Measurements from ENCODE around the gene VAV2. TPM values are rescaled to one million over a fixed set of nuclear protein-coding genes. Genes with fewer than 3 reads are reported as not detected.

The VAV2 gene
- total RNA-seq, 2 donors from 2014 or later, result 7.0 to 7.3 TPM

DNA sequence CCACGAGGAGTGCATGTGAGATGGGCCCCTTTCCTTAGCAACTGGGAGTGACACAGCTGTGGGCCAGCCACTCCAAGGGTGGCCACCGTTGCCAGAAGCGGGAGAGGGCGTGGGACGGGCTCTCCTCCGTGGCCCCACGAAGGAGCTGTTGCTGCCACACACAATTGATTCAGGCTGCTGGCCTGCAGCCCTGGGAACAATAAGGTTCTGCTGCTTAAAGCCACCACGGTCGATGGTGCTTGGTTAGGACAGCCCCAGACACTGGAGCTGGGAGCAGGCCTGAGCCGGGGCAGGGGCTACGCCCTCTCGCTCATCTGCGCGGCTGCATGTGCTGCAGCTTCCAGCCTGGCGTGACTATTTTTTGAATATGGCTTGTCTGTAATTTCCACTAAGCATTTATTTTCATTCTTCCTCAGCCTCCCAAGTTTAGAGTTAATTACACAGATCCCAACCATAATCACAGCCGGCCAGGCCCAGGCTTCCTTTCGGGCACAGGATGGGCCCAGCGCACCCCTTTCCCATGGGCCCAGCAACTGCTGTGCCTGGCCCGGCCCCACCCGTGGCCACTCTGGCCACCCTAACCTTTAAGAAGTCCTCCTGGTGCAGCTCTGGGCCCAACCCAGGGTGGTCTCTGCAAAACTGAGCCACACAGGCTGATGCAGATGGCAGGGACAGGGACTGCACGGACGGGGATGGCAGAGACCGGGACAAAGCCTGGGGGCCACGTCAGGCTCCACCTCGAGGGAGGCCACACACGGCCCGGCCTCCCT, 49.7 kb downstream of the VAV2 start:
- Mint-ChIP-seq H3K27me3 (no peaks in the 10 kb centered on the region), H3K36me3 (ENCODE audit: low read depth) (no peaks in the 10 kb centered on the region), H3K4me3 (no peak overlapping the region), H3K9me3 (no peaks in the 10 kb centered on the region), H3K4me1 (no peaks in the 10 kb centered on the region), H3K27ac (no peak overlapping the region)
- ATAC-seq (replicated peaks), result no peak

DNA sequence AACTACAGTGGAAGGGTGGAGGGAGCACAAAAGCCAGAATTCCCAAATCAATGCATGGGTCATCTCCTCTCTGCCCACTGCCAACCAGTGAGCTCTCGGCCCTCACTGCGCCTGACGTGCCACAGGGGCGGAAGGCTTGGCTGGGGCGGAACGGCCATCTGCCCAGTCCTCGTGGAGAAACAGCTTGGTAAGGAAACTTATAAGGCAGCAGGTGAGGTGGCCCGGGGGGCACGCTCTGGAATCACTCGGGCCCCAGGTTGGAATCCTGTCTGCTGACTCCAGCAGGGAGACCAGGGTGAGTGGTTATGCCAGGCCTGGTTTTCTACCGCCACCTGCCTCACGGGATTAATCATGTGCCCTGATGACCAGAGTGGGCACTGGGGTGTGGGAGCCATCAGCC, 52.3 kb downstream of the VAV2 start:
- no peaks in the 10 kb centered on the region for H3K36me3 Mint-ChIP-seq (ENCODE audit: low read depth)
- no peak overlapping the region for H3K27ac Mint-ChIP-seq
- ATAC-seq (replicated peaks), result no peak
- H3K9me3 Mint-ChIP-seq, result no peaks in the 10 kb centered on the region
- no peaks in the 10 kb centered on the region for H3K4me1 Mint-ChIP-seq
- no peak overlapping the region for H3K4me3 Mint-ChIP-seq
- no peaks in the 10 kb centered on the region for H3K27me3 Mint-ChIP-seq

DNA sequence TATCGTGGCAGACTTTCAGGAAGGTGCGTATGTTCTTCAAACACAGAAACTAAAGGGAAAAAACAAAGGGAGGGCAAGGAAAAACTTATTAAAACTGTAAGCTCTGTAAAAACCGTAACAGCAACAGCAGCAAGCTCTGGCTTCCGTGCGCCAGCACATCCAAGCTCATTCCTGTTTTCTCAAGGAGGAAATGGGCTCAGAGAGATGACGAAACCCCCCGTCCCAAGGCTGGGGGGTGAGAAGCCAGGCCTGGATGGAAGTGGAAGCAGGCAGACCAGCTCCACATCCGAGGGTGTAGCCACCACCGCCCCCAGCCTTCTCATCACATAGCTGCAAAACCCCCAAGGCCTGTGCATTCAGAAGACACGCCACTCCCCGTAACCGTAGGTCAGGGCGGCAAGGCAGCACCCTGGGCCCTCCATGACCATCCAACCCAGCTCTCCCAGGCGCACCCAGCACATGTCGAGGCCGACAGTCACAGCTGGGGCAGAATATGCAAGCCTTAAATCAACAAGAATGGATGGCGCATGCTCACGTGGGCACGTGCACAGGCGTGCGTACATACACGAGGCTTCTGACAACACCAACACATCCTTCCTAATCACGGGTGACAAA, 52.8 kb downstream of the VAV2 start:
- no peak for ATAC-seq (replicated peaks)
- no peaks in the 10 kb centered on the region for H3K27me3 Mint-ChIP-seq
- no peaks in the 10 kb centered on the region for H3K4me1 Mint-ChIP-seq
- no peaks in the 10 kb centered on the region for H3K9me3 Mint-ChIP-seq
- no peaks in the 10 kb centered on the region for H3K36me3 Mint-ChIP-seq (ENCODE audit: low read depth)
- H3K27ac Mint-ChIP-seq, result no peak overlapping the region
- H3K4me3 Mint-ChIP-seq, result no peak overlapping the region

DNA sequence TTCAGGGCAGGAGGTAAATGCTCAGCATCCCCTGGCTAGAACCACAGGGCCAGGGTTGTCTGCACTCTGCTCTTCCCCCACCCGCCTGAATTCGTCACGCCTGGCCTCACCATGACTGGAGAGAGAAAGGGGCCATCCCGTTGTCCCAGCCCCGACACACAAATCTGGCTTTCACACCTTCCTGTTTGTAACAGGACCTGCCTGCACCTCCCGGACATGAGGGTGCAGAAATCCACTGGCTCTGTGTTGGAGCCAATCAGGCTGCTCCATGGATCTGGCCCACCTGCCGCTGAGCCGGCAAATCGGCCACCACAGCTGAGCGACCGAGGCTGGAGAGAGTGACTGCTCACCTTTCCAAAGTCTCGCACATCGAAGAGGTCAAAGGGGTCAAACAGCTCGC, 53.4 kb downstream of the VAV2 start:
- H3K27ac Mint-ChIP-seq, result no peak overlapping the region
- no peak overlapping the region for H3K4me3 Mint-ChIP-seq
- ATAC-seq (replicated peaks), result no peak
- no peaks in the 10 kb centered on the region for H3K9me3 Mint-ChIP-seq
- no peaks in the 10 kb centered on the region for H3K36me3 Mint-ChIP-seq (ENCODE audit: low read depth)
- H3K27me3 Mint-ChIP-seq, result no peaks in the 10 kb centered on the region
- H3K4me1 Mint-ChIP-seq, result no peaks in the 10 kb centered on the region

DNA sequence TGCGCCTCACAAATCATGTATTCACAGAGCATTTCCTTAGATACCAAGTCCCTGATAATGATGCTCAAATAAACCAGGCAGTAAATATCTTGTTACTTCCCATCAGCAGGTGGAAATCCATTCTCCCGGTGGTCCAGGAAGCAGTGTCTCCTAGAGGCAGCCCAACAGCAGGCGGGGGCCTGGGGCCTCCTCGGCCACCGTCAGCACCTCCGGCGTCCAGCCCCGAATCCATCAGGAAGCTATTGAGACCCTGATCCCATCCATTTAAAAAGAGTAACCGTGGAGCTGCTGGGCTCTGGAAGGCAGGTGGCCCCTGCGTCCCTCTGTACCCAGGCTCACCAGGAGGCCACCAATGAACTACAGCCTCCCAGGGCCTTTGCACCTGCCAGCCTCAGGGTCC, 54.0 kb downstream of the VAV2 start:
- ATAC-seq (replicated peaks), result no peak
- no peaks in the 10 kb centered on the region for H3K9me3 Mint-ChIP-seq
- no peak overlapping the region for H3K4me3 Mint-ChIP-seq
- H3K27ac Mint-ChIP-seq, result no peak overlapping the region
- H3K27me3 Mint-ChIP-seq, result no peaks in the 10 kb centered on the region
- H3K36me3 Mint-ChIP-seq (ENCODE audit: low read depth), result no peaks in the 10 kb centered on the region
- no peaks in the 10 kb centered on the region for H3K4me1 Mint-ChIP-seq

DNA sequence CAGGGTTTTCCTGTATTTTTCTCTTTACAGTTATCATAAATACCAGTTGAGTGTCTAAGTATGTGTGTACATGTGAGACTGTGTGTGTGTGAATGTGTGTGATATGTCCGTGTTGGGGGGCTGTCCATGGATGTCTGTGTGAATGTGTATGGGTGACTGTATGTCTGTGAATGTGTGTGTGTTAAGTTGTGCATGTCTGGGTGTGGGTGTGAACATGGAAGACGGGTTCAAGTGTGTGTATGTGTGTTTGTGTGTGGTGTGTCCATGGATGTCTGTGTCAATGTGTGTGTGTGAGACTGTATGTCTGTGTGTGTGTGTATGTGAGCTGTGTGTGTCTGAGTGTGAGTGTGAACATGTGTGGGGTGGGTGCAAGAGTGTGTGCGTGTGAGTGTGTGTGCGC, 55.0 kb downstream of the VAV2 start:
- Mint-ChIP-seq H3K27me3 (no peaks in the 10 kb centered on the region), H3K36me3 (ENCODE audit: low read depth) (no peaks in the 10 kb centered on the region), H3K27ac (no peak overlapping the region), H3K9me3 (no peaks in the 10 kb centered on the region), H3K4me3 (no peak overlapping the region), H3K4me1 (no peaks in the 10 kb centered on the region)
- ATAC-seq (replicated peaks), result no peak

DNA sequence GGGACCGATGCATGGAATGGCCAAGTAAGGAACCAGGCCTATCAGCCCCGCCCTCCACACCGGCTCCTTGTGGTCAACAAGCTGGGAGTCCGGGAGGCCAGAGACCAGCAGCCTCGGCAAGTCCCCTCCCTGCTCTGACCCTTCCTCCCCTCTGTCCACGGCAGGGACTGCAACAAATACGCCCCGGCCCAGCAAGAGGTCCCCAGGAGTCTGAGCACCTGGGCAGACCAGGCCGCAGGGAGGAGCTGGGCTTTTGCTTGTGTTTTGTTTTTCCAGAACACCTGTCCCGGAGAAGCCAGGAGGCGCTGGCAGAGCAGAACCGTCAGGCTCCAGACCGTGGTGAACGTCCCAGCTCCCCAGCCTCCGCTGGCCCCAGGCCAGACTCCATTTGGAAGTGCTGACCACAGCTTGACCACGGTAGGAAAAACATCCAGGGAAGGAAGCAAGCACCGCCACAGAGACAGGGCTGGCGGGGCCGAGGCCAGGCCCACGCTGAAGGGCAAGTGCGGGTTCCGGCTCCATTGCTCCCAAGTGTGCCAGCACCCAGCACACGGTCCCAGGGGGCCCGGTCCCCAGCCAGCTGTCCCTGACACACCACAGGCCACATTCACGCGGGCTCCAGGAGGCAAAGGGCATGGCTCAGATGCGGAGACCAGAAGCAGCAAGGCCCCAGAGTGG, 56.7 kb downstream of the VAV2 start:
- Mint-ChIP-seq H3K4me1 (peaks cover under 1% of the 10 kb centered on the region), H3K27me3 (no peaks in the 10 kb centered on the region), H3K4me3 (no peak overlapping the region), H3K9me3 (no peaks in the 10 kb centered on the region), H3K36me3 (ENCODE audit: low read depth) (no peaks in the 10 kb centered on the region), H3K27ac (no peak overlapping the region)
- no peak for ATAC-seq (replicated peaks)

DNA sequence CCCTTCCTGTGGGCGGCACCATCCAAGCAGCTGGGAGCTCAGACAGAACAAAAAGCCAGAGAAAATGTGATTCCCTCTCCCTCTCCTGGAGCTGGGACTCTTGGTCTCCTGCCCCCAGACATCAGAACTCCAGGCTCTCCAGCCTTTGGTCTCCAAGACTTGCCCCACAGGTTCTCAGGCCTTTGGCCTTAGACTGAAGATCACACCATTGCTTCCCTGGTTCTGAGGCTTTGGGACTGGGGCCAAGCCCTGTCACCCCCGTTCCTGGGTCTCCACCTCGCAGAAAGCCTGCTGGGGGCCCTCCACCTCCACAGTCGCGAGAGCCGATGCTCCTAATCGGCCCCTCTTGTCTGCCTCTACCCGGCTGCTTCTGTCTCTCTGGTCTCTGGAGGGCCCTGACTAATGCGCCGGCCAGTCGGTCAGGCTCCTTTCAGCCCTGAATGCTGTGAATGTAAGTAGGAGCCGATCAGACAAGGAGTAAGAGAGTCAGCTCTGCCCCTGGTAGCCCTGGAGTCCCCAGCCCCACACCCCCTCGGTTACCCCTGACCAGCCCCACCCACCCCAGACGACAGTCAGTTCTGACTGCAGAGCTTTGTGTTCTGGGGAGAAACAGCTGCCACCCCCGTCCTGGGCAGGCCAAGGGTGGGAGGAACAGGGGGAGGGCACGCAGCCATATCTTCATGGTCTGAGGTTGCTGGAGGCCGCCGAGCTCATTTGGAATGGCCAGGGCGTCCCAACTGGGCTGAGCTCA, 57.5 kb downstream of the VAV2 start:
- Mint-ChIP-seq H3K27me3 (no peaks in the 10 kb centered on the region), H3K9me3 (no peaks in the 10 kb centered on the region), H3K4me1 (peaks cover 5% of the 10 kb centered on the region), H3K36me3 (ENCODE audit: low read depth) (no peaks in the 10 kb centered on the region), H3K27ac (no peak overlapping the region), H3K4me3 (no peak overlapping the region)
- ATAC-seq (replicated peaks), result no peak

DNA sequence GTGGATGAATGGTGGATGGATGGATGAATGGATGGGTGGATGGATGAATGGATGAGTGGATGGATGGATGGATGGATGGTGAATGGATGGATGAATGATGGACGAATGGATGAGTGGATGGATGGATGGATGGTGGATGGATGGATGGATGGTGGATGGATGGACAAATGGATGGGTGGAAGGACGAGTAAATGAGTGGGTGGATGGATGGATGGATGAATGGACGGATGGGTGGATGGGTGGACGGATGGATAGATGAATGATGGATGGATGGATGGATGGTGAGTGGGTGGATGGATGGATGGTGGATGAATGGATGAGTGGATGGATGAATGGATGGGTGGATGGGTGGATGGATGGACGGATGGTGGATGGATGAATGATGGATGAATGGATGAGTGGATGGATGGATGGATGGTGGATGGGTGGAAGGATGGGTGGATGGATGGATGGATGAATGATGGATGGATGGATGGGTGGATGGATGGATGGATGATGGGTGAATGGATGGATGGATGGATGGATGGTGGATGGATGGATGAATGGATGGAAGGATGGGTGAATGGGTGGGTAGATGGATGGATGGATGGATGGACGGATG, 58.6 kb downstream of the VAV2 start:
- Mint-ChIP-seq H3K4me1 (peaks cover 5% of the 10 kb centered on the region), H3K27ac (no peak overlapping the region), H3K36me3 (ENCODE audit: low read depth) (no peaks in the 10 kb centered on the region), H3K27me3 (no peaks in the 10 kb centered on the region), H3K9me3 (no peaks in the 10 kb centered on the region), H3K4me3 (no peak overlapping the region)
- ATAC-seq (replicated peaks), result no peak

DNA sequence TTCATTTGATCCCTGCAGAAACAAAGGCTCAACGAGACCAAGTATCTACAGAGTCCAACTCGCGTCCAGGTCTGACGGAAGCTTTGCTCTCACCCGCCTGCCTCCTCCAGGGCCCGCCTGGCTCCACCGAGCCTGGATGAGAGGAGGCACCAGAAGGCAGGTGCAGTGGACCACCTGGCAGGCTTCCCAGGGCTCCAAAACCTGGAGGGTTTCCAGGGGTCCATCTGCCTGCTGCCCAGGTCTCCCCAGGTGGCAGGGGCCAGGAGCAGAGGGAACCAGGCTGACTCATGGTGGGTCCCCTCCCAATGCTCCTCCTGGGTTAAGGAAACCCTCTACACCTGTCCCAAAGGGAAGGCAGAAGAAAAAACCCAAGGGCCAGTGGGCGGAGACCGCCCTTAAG, 59.5 kb downstream of the VAV2 start:
- Mint-ChIP-seq H3K27me3 (no peaks in the 10 kb centered on the region), H3K36me3 (ENCODE audit: low read depth) (no peaks in the 10 kb centered on the region)
- ATAC-seq (replicated peaks), result no peak

DNA sequence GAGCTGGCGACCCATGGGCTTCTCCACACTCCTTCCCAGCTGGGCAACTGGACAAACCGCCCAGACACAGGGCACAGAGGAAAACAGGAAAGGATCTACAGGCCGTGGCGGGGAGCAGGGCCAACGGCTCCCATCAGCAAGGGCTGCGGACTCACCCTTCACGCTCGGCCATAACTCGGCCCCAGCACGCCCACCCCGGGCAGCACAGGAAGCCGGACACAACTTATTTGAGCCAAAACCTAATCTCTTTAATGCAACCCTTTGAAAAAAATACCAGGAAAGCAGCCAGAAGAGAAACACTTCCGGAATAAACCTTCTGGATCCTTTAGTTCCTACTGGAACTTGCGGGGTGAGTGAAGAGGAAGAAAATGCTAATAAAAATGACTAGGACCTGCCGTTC, 59.9 kb downstream of the VAV2 start:
- no peaks in the 10 kb centered on the region for H3K9me3 Mint-ChIP-seq
- peaks cover 5% of the 10 kb centered on the region for H3K4me1 Mint-ChIP-seq
- no peaks in the 10 kb centered on the region for H3K27me3 Mint-ChIP-seq
- H3K4me3 Mint-ChIP-seq, result no peak overlapping the region
- H3K36me3 Mint-ChIP-seq (ENCODE audit: low read depth), result no peaks in the 10 kb centered on the region
- no peak overlapping the region for H3K27ac Mint-ChIP-seq
- no peak for ATAC-seq (replicated peaks)

More for the DNA sequence above, 59.5 kb downstream of the VAV2 start:
- Mint-ChIP-seq H3K27ac (no peak overlapping the region), H3K4me1 (peaks cover 5% of the 10 kb centered on the region), H3K4me3 (no peak overlapping the region), H3K9me3 (no peaks in the 10 kb centered on the region)

DNA sequence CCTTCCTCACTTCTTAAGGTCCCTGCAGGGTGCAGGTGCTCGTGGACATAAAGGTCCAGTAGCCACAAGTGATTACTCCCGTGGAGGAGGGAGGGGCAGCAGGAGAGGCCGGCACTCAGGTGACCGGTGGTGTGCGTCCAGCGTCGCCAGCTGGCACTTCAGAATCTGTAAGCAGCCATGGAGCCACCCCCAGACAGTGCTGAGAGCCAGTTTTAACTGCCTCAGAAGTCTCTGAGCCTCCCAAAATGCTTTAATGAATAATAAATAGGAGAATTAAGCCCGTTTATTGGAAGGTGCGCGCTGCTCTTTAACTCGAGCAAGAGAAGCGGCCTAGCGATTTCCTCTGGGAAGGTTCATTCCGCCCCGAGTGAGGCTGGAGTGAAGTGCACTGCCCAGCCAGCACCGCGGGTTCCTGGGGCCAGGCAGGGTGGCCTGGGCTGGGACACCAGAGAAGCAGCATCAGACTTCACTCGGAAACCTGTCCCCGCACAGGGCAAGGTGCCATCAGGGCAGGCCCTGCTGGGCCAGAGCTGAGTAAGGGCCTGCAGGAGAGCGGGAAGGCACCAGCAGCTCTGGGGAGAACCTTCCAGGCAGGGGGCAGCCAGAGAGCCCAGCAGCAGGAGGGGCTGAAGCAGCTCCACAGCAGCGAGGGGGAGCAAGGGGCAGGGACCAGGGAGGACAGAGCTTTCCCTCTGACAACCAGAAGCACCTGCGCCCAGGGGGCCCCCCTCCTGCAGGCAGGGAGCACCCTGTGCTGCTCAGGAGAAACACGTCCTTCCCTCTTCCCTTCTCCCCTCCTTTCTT, 61.2 kb downstream of the VAV2 start:
- no peak for ATAC-seq (replicated peaks)
- no peak overlapping the region for H3K27ac Mint-ChIP-seq
- H3K9me3 Mint-ChIP-seq, result no peaks in the 10 kb centered on the region
- no peaks in the 10 kb centered on the region for H3K36me3 Mint-ChIP-seq (ENCODE audit: low read depth)
- H3K4me1 Mint-ChIP-seq, result peaks cover 5% of the 10 kb centered on the region
- H3K4me3 Mint-ChIP-seq, result no peak overlapping the region
- H3K27me3 Mint-ChIP-seq, result no peaks in the 10 kb centered on the region

DNA sequence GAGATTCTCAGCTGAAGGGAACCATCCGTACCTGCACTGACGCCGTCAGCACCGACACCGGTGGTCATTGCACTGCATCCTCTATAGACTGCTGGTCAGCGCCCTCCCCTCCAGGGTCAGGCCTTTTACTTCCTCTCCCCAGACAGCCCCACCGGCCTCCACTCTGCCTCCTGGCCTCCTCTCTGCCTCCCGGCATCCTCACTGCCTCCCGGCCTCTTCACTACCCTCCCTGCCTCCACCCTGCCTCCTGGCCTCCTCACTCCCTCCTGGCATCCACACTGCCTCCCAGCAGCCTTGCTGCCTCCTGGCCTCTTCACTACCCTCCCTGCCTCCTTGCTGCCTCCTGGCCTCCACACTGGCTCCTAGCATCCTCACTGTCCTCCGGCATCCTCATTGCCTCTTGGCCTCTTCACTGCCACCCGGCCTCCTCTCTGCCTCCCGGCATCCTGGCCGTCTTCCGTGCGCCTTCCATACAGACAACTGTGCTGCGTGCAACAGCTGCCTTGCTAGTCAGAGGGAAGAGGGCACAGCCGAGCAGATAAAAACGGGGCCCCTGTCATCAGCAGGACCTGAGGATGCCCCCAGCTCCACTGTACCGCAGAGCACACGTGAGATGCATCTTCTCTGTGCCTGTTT, 62.0 kb downstream of the VAV2 start:
- H3K4me1 Mint-ChIP-seq, result peaks cover 5% of the 10 kb centered on the region
- H3K9me3 Mint-ChIP-seq, result no peaks in the 10 kb centered on the region
- H3K27ac Mint-ChIP-seq, result no peak overlapping the region
- no peaks in the 10 kb centered on the region for H3K27me3 Mint-ChIP-seq
- H3K4me3 Mint-ChIP-seq, result no peak overlapping the region
- H3K36me3 Mint-ChIP-seq (ENCODE audit: low read depth), result no peaks in the 10 kb centered on the region
- ATAC-seq (replicated peaks), result no peak
